Colonic mucosa (tissue), 4 donors: ENCODE measurements around the gene KRTAP4-6. TPM values are rescaled to one million over a fixed set of nuclear protein-coding genes. Genes with fewer than 3 reads are reported as not detected.
"Not testable (repeated sequence)": the region's sequence is repeated elsewhere in the genome, so short reads cannot be mapped to it uniquely, and the experiment has no call there.

Source experiments
- DNase-seq: peaks from one replicate; pipeline ENCODE4 v3.0.0-alpha.2; 2020
- H3K27ac ChIP-seq: fragments of 200-600 bp; one replicate; pipeline ENCODE4 v1.8.0; 2021
- H3K27me3 ChIP-seq: fragments of 200-600 bp; one replicate; pipeline ENCODE4 v1.8.0; 2021
- H3K36me3 ChIP-seq: fragments of 200-600 bp; one replicate; pipeline ENCODE4 v1.8.0; 2021
- H3K4me1 ChIP-seq: fragments of 200-600 bp; one replicate; pipeline ENCODE4 v1.8.0; 2021; ENCODE audit warnings: mild to moderate bottlenecking
- H3K4me3 ChIP-seq: fragments of 200-600 bp; one replicate; pipeline ENCODE4 v1.8.0; 2021
- H3K9ac ChIP-seq, 2 donors: one replicate each; pipeline ENCODE4 v1.7.0; 2013; ENCODE audit warnings: control low read depth in 2 of 2, low read depth in 2 of 2, low read length in 2 of 2
- H3K9me3 ChIP-seq: fragments of 200-600 bp; one replicate; pipeline ENCODE4 v1.8.0; 2021
- CTCF ChIP-seq: fragments of 200-600 bp; IDR thresholded peaks from one replicate; pipeline ENCODE4 v1.8.0; 2022; ENCODE audit warnings: antibody characterized with exemption, mild to moderate bottlenecking
- intact Hi-C: fragments of 100-400 bp; cut with DNase I; formaldehyde crosslinking; loops from one replicate; pipeline ENCODE4 v1.14.1; 2022
- total RNA-seq, 2 donors: library from RNA; stranded (reverse); fragmentation: NEBNext Ultra II Directional in 1 of 2; extraction: Animal tissue kit (Norgen Biotek cat#: 25700) in 1 of 2; gene quantifications; one replicate each; pipeline ENCODE4 v1.2.1, GENCODE V29; 2021
- donor health status: healthy.
- donor health status: DM: no; HTN: no; CAD: no.
- donor health status: DM: no; HTN: no; CAD: no.

Gene KRTAP4-6
- total RNA-seq, 2 donors from 2014 or later: not detected

- H3K27ac ChIP-seq: no peak overlapping the region
These were observed 4.5 kb upstream of the KRTAP4-6 start for GRCh38 chr17:41144846-41145245.

GRCh38 chr17:41141361-41141760 is 1.0 kb upstream of the KRTAP4-6 start:
- H3K27me3 ChIP-seq: no peaks in the 10 kb centered on the region
- no peak overlapping the region for H3K9ac ChIP-seq
- H3K36me3 ChIP-seq: no peaks in the 10 kb centered on the region
- no peak overlapping the region for H3K4me3 ChIP-seq
- no peak for DNase-seq
- no peaks in the 10 kb centered on the region for H3K9me3 ChIP-seq
- TF ChIP-seq CTCF: no peak
- no peaks in the 10 kb centered on the region for H3K4me1 ChIP-seq
- intact Hi-C loops: no loop called here
- H3K27ac ChIP-seq: no peak overlapping the region

More at GRCh38 chr17:41144846-41145245, 4.5 kb upstream of the KRTAP4-6 start:
- no peak overlapping the region for H3K4me3 ChIP-seq
- H3K9me3 ChIP-seq: no peaks in the 10 kb centered on the region
- no peak for TF ChIP-seq CTCF
- DNase-seq: no peak
- intact Hi-C loops: no loop called here
- no peaks in the 10 kb centered on the region for H3K4me1 ChIP-seq
- H3K27me3 ChIP-seq: no peaks in the 10 kb centered on the region
- no peaks in the 10 kb centered on the region for H3K36me3 ChIP-seq
- no peak overlapping the region for H3K9ac ChIP-seq

DNA sequence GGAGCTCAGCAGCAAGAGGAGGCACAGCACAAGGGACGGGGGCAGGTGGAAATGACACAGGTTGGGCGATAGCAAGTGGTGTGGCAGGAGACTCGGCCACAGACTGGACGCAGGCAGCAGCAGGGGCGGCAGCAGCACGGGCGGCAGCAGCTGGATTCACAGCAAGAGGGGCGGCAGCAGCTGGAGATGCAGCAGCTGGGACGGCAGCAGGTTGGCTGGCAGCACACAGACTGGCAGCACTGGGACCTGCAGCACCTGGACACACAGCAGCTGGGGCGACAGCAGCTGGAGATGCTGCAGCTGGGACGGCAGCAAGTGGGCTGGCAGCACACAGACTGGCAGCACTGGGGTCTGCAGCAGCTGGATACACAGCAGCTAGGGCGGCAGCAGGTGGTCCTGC is 479 bp downstream of the KRTAP4-6 start:
- H3K36me3 ChIP-seq, DNase-seq, H3K9ac ChIP-seq, H3K27ac ChIP-seq, H3K27me3 ChIP-seq, H3K4me3 ChIP-seq, H3K9me3 ChIP-seq, intact Hi-C loops, H3K4me1 ChIP-seq: not testable (repeated sequence)

DNA sequence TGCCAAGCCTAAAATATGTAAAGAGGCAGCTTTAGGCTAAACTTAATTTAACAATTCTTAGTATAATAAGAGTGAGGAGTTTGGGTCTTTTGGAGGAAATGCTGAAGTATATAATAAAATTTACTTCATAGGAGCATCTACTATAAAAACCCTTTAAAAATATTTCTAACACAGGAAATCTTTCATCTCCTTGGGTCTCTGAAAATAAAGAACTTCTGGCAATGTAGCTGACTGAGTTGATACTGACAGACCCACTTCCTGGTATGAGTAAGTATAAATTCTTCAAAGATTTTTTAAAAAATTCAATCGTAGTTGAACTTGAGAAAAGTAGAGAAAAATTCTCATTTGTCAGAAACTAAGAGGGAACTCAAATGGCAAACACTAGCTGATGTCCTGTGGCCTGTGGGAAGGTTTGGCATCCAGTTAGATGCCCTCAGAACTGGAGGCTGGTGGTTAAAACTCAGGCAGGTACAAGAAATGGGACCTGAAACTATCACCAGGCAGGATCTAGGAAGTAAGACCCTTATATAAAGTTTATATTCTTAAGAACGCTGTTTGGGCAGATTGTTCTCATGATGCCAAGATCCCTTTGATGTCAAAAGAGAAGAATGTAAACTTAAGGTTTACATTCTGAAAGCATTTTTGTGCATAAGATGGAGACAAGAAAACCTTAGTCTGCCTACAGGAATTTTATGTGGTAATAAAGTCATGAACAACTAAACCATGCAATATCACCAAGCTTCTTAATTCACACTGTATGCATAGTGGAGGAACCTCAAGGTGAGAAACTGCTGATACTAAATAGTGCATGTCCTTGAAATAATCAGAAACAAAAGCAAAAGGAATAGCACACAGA is 6.2 kb downstream of the KRTAP4-6 start:
- TF ChIP-seq CTCF: no peak
- Histone ChIP-seq H3K9me3 (no peaks in the 10 kb centered on the region), H3K9ac (no peak overlapping the region), H3K27me3 (no peaks in the 10 kb centered on the region), H3K4me1 (no peaks in the 10 kb centered on the region), H3K4me3 (no peak overlapping the region), H3K36me3 (no peaks in the 10 kb centered on the region), H3K27ac (no peak overlapping the region)
- intact Hi-C loops: no loop called here
- no peak for DNase-seq

DNA sequence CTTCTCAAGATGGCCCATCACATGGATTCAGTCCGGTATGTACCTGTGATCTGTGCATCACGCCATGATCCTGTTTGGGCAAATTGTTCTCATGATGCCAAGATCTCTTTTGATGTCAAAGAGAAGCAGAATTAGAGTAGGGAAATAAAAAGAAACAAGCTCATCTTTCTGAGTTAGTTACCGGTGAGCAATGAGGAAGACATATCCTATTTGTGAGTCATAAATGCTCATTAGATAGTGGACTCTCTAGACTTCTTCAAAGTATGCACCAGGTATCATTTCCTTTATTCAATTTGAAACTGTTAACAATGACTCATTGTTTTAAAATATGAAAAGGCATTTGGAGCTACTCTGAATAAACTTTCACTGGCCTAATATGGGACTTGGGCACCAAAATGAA is 8.4 kb downstream of the KRTAP4-6 start:
- no peak for DNase-seq
- Histone ChIP-seq H3K4me1 (no peaks in the 10 kb centered on the region), H3K36me3 (no peaks in the 10 kb centered on the region), H3K27ac (no peak overlapping the region), H3K4me3 (no peak overlapping the region), H3K9ac (no peak overlapping the region), H3K9me3 (no peaks in the 10 kb centered on the region), H3K27me3 (no peaks in the 10 kb centered on the region)
- no peak for TF ChIP-seq CTCF
- intact Hi-C loops: no loop called here

GRCh38 chr17:41127371-41127770 is 13.0 kb downstream of the KRTAP4-6 start:
- Histone ChIP-seq H3K4me3 (no peak overlapping the region), H3K27ac (no peak overlapping the region), H3K27me3 (no peaks in the 10 kb centered on the region), H3K36me3 (no peaks in the 10 kb centered on the region), H3K9me3 (no peaks in the 10 kb centered on the region), H3K9ac (no peak overlapping the region), H3K4me1 (no peaks in the 10 kb centered on the region)
- intact Hi-C loops: no loop called here
- no peak for DNase-seq
- TF ChIP-seq CTCF: no peak
